NCI-H2227 (cell line): Measurements from ENCODE around the gene TMEM119.
"Not testable (repeated sequence)": the region's sequence is repeated elsewhere in the genome, so short reads cannot be mapped to it uniquely, and the experiment has no call there.

Experiments used
- DNase-seq: peaks from one replicate; lab custom pipeline; 2025; ENCODE audit not compliant: unreplicated experiment; lab: John Stamatoyannopoulos, UW

Gene TMEM119

GRCh38 chr12:108602976-108603704 is 5.3 kb upstream of the TMEM119 start:
- DNase-seq = no peak

- DNase-seq = no peak
Measured at GRCh38 chr12:108602209-108602705, 4.4 kb upstream of the TMEM119 start.

- no peak for DNase-seq
Measured at GRCh38 chr12:108600702-108601007, 2.8 kb upstream of the TMEM119 start.

- DNase-seq = no peak
Measured at GRCh38 chr12:108599948-108600701, 2.2 kb upstream of the TMEM119 start.

GRCh38 chr12:108599541-108599940 is 1.7 kb upstream of the TMEM119 start:
- DNase-seq = no peak

- no peak for DNase-seq
Measured at GRCh38 chr12:108598553-108599250, 818 bp upstream of the TMEM119 start.

- peak; percentile 16 for DNase-seq
Measured at GRCh38 chr12:108596854-108597558, 878 bp downstream of the TMEM119 start.

- no peak for DNase-seq
Measured at GRCh38 chr12:108595711-108596647, 1.9 kb downstream of the TMEM119 start.

- DNase-seq = no peak
Measured at GRCh38 chr12:108594960-108595710, 2.7 kb downstream of the TMEM119 start.

GRCh38 chr12:108594323-108594903 is 3.5 kb downstream of the TMEM119 start:
- DNase-seq = no peak

- no peak for DNase-seq
Measured at GRCh38 chr12:108592033-108592909, 5.6 kb downstream of the TMEM119 start.

- DNase-seq = no peak
Measured at GRCh38 chr12:108591267-108591980, 6.5 kb downstream of the TMEM119 start.

- not testable (repeated sequence) for DNase-seq
Measured at GRCh38 chr12:108590463-108590862, 7.4 kb downstream of the TMEM119 start.

GRCh38 chr12:108589840-108590229 is 8.0 kb downstream of the TMEM119 start:
- DNase-seq = no peak

GRCh38 chr12:108589028-108589839 is 8.7 kb downstream of the TMEM119 start:
- peak; percentile 16 for DNase-seq

GRCh38 chr12:108587826-108588225 is 10.1 kb downstream of the TMEM119 start:
- no peak for DNase-seq

- no peak for DNase-seq
Measured at GRCh38 chr12:108586306-108586705, 11.6 kb downstream of the TMEM119 start.
